NCI-H187 (cell line): ENCODE measurements around the gene ATP5PO.

Source experiments
- DNase-seq, 2 experiments: peaks; one replicate each; lab custom pipeline; 2025; lab: John Stamatoyannopoulos, UW

Gene ATP5PO

GRCh38 chr21:33899199-33899598 lies 16.4 kb downstream of the ATP5PO start:
- DNase-seq, result no peak

GRCh38 chr21:33898586-33898985 lies 17.0 kb downstream of the ATP5PO start:
- DNase-seq, result no peak

- DNase-seq, result no peak
Measured at GRCh38 chr21:33897739-33898138, 17.9 kb downstream of the ATP5PO start.

GRCh38 chr21:33897098-33897497 lies 18.5 kb downstream of the ATP5PO start:
- DNase-seq, result no peak

- DNase-seq, result no peak
Measured at GRCh38 chr21:33896691-33897090, 18.9 kb downstream of the ATP5PO start.

- no peak for DNase-seq
Measured at GRCh38 chr21:33895356-33895755, 20.2 kb downstream of the ATP5PO start.

- peak; percentile 9 to 34 for DNase-seq
Measured at GRCh38 chr21:33894736-33895288, 20.8 kb downstream of the ATP5PO start.

GRCh38 chr21:33893917-33894316 lies 21.7 kb downstream of the ATP5PO start:
- no peak for DNase-seq

GRCh38 chr21:33892853-33893252 lies 22.8 kb downstream of the ATP5PO start:
- no peak for DNase-seq

- DNase-seq, result no peak
Measured at GRCh38 chr21:33890187-33890586, 25.4 kb downstream of the ATP5PO start.

GRCh38 chr21:33886321-33886720 lies 29.3 kb downstream of the ATP5PO start:
- no peak for DNase-seq

- no peak for DNase-seq
Measured at GRCh38 chr21:33885172-33885514, 30.5 kb downstream of the ATP5PO start.

GRCh38 chr21:33884376-33885171 lies 31.0 kb downstream of the ATP5PO start:
- no peak for DNase-seq

- no peak for DNase-seq
Measured at GRCh38 chr21:33883118-33883517, 32.5 kb downstream of the ATP5PO start.

- no peak for DNase-seq
Measured at GRCh38 chr21:33881689-33882440, 33.7 kb downstream of the ATP5PO start.

GRCh38 chr21:33880626-33881025 lies 35.0 kb downstream of the ATP5PO start:
- DNase-seq, result no peak

GRCh38 chr21:33878824-33879223 lies 36.8 kb downstream of the ATP5PO start:
- DNase-seq, result no peak

- no peak for DNase-seq
Measured at GRCh38 chr21:33875026-33875695, 40.4 kb downstream of the ATP5PO start.

- no peak for DNase-seq
Measured at GRCh38 chr21:33874161-33874560, 41.4 kb downstream of the ATP5PO start.

- no peak for DNase-seq
Measured at GRCh38 chr21:33872881-33873515, 42.6 kb downstream of the ATP5PO start.

GRCh38 chr21:33871171-33871570 lies 44.4 kb downstream of the ATP5PO start:
- no peak for DNase-seq

GRCh38 chr21:33870768-33871167 lies 44.8 kb downstream of the ATP5PO start:
- no peak for DNase-seq
